K562 (cell line): ENCODE results near the gene UBE2J2. TPM values are rescaled to one million over a fixed set of nuclear protein-coding genes. Genes with fewer than 3 reads are reported as not detected.
A peak's percentile ranks its signal among the peaks of the same experiment; 100 is the strongest.

ENCODE experiments used
- ATAC-seq: fragments of 200-7000 bp; cut with Tn5 transposase; 3 replicates; pipeline ENCODE4 v1.9.1; 2020; ENCODE audit warnings: moderate library complexity
- BruUV-seq: library from RNA; stranded (reverse); fragments of 400-500 nt; replicated peaks from 2 replicates; lab custom pipeline; 2021; lab: Mats Ljungman, UMichigan
- CTCF ChIA-PET: fragments of 300-600 bp; formaldehyde crosslinking; extraction: SDS; loops from one replicate; lab custom pipeline; 2021; ENCODE audit warnings: low intra/inter-chr PET ratio; lab: Yijun Ruan, JAX
- POLR2A ChIA-PET: fragments of 300-600, 350-650 bp; sonication (Branson Sonifier 250); formaldehyde crosslinking; extraction: SDS; loops from one replicate; lab custom pipeline; 2021; ENCODE audit warnings: antibody characterized with exemption, inconsistent platforms; lab: Yijun Ruan, JAX
- DNase-seq, 4 experiments: peaks; one replicate each; pipeline versions ENCODE4 v3.0.0 to v3.0.0-alpha.2; 2011 to 2018; ENCODE audit warnings: low spot score in 3 of 4, mixed read lengths in 3 of 4; ENCODE audit errors: extremely low read depth in 1 of 4
- FAIRE-seq: peaks from 2 replicates; lab custom pipeline; 2011; peaks lifted over from hg19 to GRCh38; lab: Jason Lieb, UNC
- H2AFZ ChIP-seq: 2 replicates; pipeline ENCODE4 v1.6.0; 2011; ENCODE audit warnings: low read depth, low read length, control low read depth, inconsistent platforms
- H3K27ac ChIP-seq: fragments of 200-600 bp; 3 replicates; pipeline ENCODE4 v1.8.0; 2011; ENCODE audit warnings: low read depth, mild to moderate bottlenecking, control low read depth, inconsistent platforms, low read length, moderate library complexity, mixed read lengths; ENCODE audit errors: extremely low read depth
- H3K27me3 ChIP-seq, 2 experiments: fragments of 300-600 bp in 1 of 2; 2 replicates in 1 of 2; 3 replicates in 1 of 2; pipeline versions ENCODE4 v1.6.0 to v1.8.0; 2011; ENCODE audit warnings: inconsistent platforms in 2 of 2, low read length in 2 of 2, mild to moderate bottlenecking in 1 of 2, mixed read lengths in 1 of 2, moderate library complexity in 1 of 2; ENCODE audit not compliant: control insufficient read depth in 2 of 2, insufficient read depth in 2 of 2
- H3K36me3 ChIP-seq: fragments of 300-600 bp; 3 replicates; pipeline ENCODE4 v1.8.0; 2011; ENCODE audit warnings: mild to moderate bottlenecking, low read length, inconsistent platforms; ENCODE audit not compliant: control insufficient read depth, insufficient read depth
- H3K4me1 ChIP-seq, 2 experiments: fragments of 200-600 bp in 1 of 2; replicated peaks in 1 of 2; 2 replicates in 1 of 2; 3 replicates in 1 of 2; pipeline versions ENCODE4 v1.5.1 to v1.8.0; 2011; ENCODE audit warnings: inconsistent platforms in 2 of 2, low read length in 2 of 2, mild to moderate bottlenecking in 1 of 2, mixed read lengths in 1 of 2, moderate library complexity in 1 of 2; ENCODE audit not compliant: control insufficient read depth in 2 of 2, insufficient read depth in 2 of 2
- H3K4me2 ChIP-seq: 2 replicates; pipeline ENCODE4 v1.6.1; 2011; ENCODE audit warnings: low read length, control low read depth, inconsistent platforms, mixed read lengths; ENCODE audit not compliant: insufficient read depth
- H3K4me3 ChIP-seq: fragments of 200-600 bp; sonication (generic), shearing (Covaris generic); 2 replicates; pipeline ENCODE4 v1.5.1; 2016; ENCODE audit warnings: control low read depth, inconsistent platforms
- H3K79me2 ChIP-seq: fragments of 200-600 bp; 3 replicates; pipeline ENCODE4 v1.8.0; 2011; ENCODE audit warnings: low read length, inconsistent platforms; ENCODE audit not compliant: control insufficient read depth, insufficient read depth
- H3K9ac ChIP-seq, 2 experiments: 2 replicates each; pipeline versions ENCODE4 v1.6.0 to v1.6.1; 2011; ENCODE audit warnings: low read depth in 2 of 2, low read length in 2 of 2, control low read depth in 1 of 2, inconsistent platforms in 1 of 2, mild to moderate bottlenecking in 1 of 2, mixed read lengths in 1 of 2; ENCODE audit not compliant: insufficient read depth in 1 of 2
- H3K9me1 ChIP-seq: one replicate; pipeline ENCODE4 v1.6.0; 2011; ENCODE audit warnings: inconsistent platforms, mild to moderate bottlenecking, low read length, moderate library complexity; ENCODE audit not compliant: control insufficient read depth, insufficient read depth
- H3K9me3 ChIP-seq: replicated peaks from 2 replicates; pipeline ENCODE4 v1.5.1; 2011; ENCODE audit warnings: low read depth, low read length, inconsistent platforms; ENCODE audit not compliant: control insufficient read depth, insufficient read depth
- H4K20me1 ChIP-seq: replicated peaks from 2 replicates; pipeline ENCODE4 v1.6.1; 2011; ENCODE audit warnings: low read length, inconsistent platforms, mixed read lengths; ENCODE audit not compliant: control insufficient read depth, insufficient read depth
- MIER1 ChIP-seq: fragments of 450-650 bp; IDR thresholded peaks from 2 replicates; pipeline ENCODE4 v1.6.1; 2016; ENCODE audit warnings: antibody characterized with exemption, mild to moderate bottlenecking, low read depth
- NCOA6 ChIP-seq: fragments of 450-650 bp; IDR thresholded peaks from 2 replicates; pipeline ENCODE4 v1.6.1; 2017; ENCODE audit warnings: mild to moderate bottlenecking
- OTX1 ChIP-seq: fragments of 450-650 bp; formaldehyde crosslinking; IDR thresholded peaks from 2 replicates; pipeline ENCODE4 v1.4.0; 2022; ENCODE audit warnings: mild to moderate bottlenecking
- PHF8 ChIP-seq: fragments of 200-600 bp; sonication (generic); IDR thresholded peaks from 2 replicates; pipeline ENCODE4 v1.6.1; 2012; ENCODE audit warnings: mixed run types, mild to moderate bottlenecking, inconsistent platforms, low read length, moderate library complexity, borderline replicate concordance
- POLR2G ChIP-seq: fragments of 200-400 bp; formaldehyde crosslinking; IDR thresholded peaks from 2 replicates; pipeline ENCODE4 v1.6.1; 2017; ENCODE audit warnings: low read depth, mild to moderate bottlenecking, antibody characterized with exemption, low read length, moderate library complexity
- RBFOX2 ChIP-seq: fragments of 200-400 bp; formaldehyde crosslinking; IDR thresholded peaks from 2 replicates; pipeline ENCODE4 v1.6.1; 2017; ENCODE audit warnings: low read depth, mild to moderate bottlenecking, low read length, moderate library complexity
- TRIM28 ChIP-seq: fragments of 450-650 bp; IDR thresholded peaks from 2 replicates; pipeline ENCODE4 v1.6.1; 2017
- ZFPM2 ChIP-seq: fragments of 250-450 bp; sonication (Bioruptor Pico); IDR thresholded peaks from 2 replicates; pipeline ENCODE4 v1.5.1; 2022; ENCODE audit warnings: mild to moderate bottlenecking
- ZNF253 ChIP-seq: fragments of 250-450 bp; sonication (Bioruptor Pico); conservative IDR thresholded peaks from 2 replicates; pipeline ENCODE4 v1.6.1; 2021; ENCODE audit warnings: mild to moderate bottlenecking
- ZNF644 ChIP-seq: fragments of 200-800 bp; sonication (Bioruptor generic); IDR thresholded peaks from 2 replicates; pipeline ENCODE4 v1.6.1; 2016; ENCODE audit warnings: low read depth, missing genetic modification characterization, missing compliant biosample characterization
- WGBS: fragments of 100-300 bp; shearing (Covaris generic); methylation state at CpG from one replicate; pipeline ENCODE4 v1.1.6; 2016; ENCODE audit warnings: low coverage, mixed read lengths; ENCODE audit not compliant: insufficient coverage; ENCODE audit errors: missing lambda C conversion rate; 5-methylcytosine and 5-hydroxymethylcytosine counted together
- in situ Hi-C: fragments of 300-500 bp; cut with MboI; formaldehyde crosslinking; loops from 4 replicates; pipeline ENCODE4 v1.15.0; 2018; ENCODE audit warnings: inconsistent platforms, mixed read lengths
- intact Hi-C: fragments of 100-400 bp; cut with micrococcal nuclease; formaldehyde crosslinking; loops from 2 replicates; pipeline ENCODE4 v1.14.2; 2022
- polyA plus RNA-seq, 8 experiments: library from polyadenylated mRNA; depleted of rRNA in 4 of 8; stranded (reverse) in 5 of 8; unstranded in 3 of 8; fragments of >200 nt; fragmentation: Nextera tagmentation in 2 of 8; fragmentation: Illumina TruSeq in 1 of 8; extraction: Ambion mirVana in 2 of 8; extraction: Trizol in 1 of 8; gene quantifications; 2 replicates each; pipeline versions ENCODE4 v1.2.1 to v1.2.3, GENCODE V29; 2011 to 2014; ENCODE audit warnings: inconsistent platforms in 1 of 8, missing spikeins in 1 of 8
- total RNA-seq, 7 experiments: library from RNA; depleted of rRNA in 6 of 7; stranded (reverse); fragments of >200 nt in 6 of 7; fragmentation: Illumina TruSeq in 2 of 7; extraction: Trizol in 2 of 7; gene quantifications; 2 replicates each; pipeline versions ENCODE4 v1.2.1 to v1.2.3, GENCODE V29; 2011 to 2021; ENCODE audit warnings: low replicate concordance in 1 of 7
- TF ChIP-seq, protein P1 (sequence below): sonication (generic); formaldehyde crosslinking; IDR thresholded peaks from 2 replicates; pipeline ENCODE4 v1.8.0; 2022; ENCODE audit warnings: mild to moderate bottlenecking, missing genetic modification reagents
- TF ChIP-seq, protein P2 (sequence below): fragments of 200-800 bp; sonication (Bioruptor generic); IDR thresholded peaks from 2 replicates; pipeline ENCODE4 v1.6.1; 2017; ENCODE audit warnings: missing genetic modification characterization, missing compliant biosample characterization
- TF ChIP-seq, protein P3 (sequence below): sonication (generic); formaldehyde crosslinking; IDR thresholded peaks from 2 replicates; pipeline ENCODE4 v1.8.0; 2022; ENCODE audit warnings: mild to moderate bottlenecking, missing genetic modification reagents, borderline replicate concordance

The UBE2J2 gene
- total and polyA plus RNA-seq, 9 of the 15 experiments (the other 6 are each of a cell fraction or from before 2014, with no cell fraction given) = 0.93 to 112 (median 75.5) TPM

DNA sequence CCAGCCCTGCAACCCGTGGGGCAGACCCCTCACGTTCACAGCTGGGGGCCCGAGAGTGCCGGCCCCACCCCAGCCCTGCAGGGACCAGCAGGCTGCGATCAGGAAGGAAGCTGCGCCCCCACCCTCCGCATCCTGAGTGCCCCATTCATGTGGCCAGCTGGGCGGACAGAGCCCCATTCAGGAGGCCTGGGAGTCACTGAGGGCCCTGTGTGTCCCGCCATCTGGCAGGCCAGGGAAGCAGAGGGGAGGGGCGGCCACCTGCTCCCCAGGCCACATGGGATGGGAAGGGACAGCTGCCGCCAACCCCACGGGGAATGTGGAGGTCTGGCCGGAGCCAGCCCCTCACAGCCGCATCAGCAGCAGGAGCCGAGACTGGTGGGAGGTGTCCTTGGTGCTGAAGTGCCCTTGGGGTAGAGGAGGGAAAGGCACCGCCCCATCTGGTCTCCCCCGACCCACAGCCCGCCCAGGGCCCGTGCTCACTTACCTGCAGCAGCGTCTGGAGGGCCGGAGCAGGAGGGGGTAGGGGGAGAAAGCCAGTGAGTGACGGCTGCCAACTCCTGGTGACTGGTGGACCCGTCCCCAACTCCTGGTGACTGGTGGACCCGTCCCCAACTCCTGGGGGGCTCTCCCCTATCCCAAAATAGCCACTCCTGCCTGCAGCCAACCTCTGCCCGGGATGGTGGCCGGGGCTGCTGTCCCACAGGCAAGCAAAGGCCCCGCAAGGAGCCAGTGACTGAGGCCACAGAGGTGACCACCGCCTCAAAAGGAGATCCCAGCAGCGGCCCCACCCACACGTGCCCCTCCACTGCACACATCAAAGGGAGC, 25.4 kb upstream of the UBE2J2 start:
- intact Hi-C loops (loop anchor here (10.0 kb wide), 1 partner anchor 314 kb away; the partner anchor contains the start of gene PERM1), in situ Hi-C loops (no loop called here)
- Histone ChIP-seq H4K20me1 (peaks cover 14% of the 10 kb centered on the region; the same call in 1 of the 2 replicates), H3K79me2 (peaks cover under 1% of the 10 kb centered on the region; the same call in 1 of the 3 replicates), H3K4me2 (no peak overlapping the region), H3K9me3 (no peaks in the 10 kb centered on the region), H3K9ac (peak overlapping the region in 1 of 2 experiments; percentile 66; a peak in 1 of 4 replicates), H3K36me3 (peaks cover 15% of the 10 kb centered on the region; the same call in 1 of the 3 replicates), H3K9me1 (peaks cover 16% of the 10 kb centered on the region), H2AFZ (no peak overlapping the region), H3K4me3 (no peak overlapping the region), H3K27ac (no peak overlapping the region), H3K4me1 (peaks cover 4 to 76% of the 10 kb centered on the region in 2 experiments; a peak in 2 of 5 replicates), H3K27me3 (no peaks in the 10 kb centered on the region)
- FAIRE-seq (no peak), DNase-seq (peak in 2 of 4 experiments; percentile 41 to 54), ATAC-seq (peak; percentile 62)
- no TSS peak for BruUV-seq
- POLR2A ChIA-PET = interaction anchor here (0.5 kb wide), 1 partner anchor 267 kb away, joined by 3 read pairs; no protein-coding TSS in a partner anchor
- CTCF ChIA-PET = interaction anchor here (0.5 kb wide), 1 partner anchor 557 kb away, joined by 3 read pairs; no protein-coding TSS in a partner anchor
- WGBS = 64% methylated on average over 27 of the region's 30 CpGs
- TF ChIP-seq, protein P1, sequence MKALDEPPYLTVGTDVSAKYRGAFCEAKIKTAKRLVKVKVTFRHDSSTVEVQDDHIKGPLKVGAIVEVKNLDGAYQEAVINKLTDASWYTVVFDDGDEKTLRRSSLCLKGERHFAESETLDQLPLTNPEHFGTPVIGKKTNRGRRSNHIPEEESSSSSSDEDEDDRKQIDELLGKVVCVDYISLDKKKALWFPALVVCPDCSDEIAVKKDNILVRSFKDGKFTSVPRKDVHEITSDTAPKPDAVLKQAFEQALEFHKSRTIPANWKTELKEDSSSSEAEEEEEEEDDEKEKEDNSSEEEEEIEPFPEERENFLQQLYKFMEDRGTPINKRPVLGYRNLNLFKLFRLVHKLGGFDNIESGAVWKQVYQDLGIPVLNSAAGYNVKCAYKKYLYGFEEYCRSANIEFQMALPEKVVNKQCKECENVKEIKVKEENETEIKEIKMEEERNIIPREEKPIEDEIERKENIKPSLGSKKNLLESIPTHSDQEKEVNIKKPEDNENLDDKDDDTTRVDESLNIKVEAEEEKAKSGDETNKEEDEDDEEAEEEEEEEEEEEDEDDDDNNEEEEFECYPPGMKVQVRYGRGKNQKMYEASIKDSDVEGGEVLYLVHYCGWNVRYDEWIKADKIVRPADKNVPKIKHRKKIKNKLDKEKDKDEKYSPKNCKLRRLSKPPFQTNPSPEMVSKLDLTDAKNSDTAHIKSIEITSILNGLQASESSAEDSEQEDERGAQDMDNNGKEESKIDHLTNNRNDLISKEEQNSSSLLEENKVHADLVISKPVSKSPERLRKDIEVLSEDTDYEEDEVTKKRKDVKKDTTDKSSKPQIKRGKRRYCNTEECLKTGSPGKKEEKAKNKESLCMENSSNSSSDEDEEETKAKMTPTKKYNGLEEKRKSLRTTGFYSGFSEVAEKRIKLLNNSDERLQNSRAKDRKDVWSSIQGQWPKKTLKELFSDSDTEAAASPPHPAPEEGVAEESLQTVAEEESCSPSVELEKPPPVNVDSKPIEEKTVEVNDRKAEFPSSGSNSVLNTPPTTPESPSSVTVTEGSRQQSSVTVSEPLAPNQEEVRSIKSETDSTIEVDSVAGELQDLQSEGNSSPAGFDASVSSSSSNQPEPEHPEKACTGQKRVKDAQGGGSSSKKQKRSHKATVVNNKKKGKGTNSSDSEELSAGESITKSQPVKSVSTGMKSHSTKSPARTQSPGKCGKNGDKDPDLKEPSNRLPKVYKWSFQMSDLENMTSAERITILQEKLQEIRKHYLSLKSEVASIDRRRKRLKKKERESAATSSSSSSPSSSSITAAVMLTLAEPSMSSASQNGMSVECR (CRISPR knock-in tag) = peak; percentile 56; the same call in 1 of the 2 replicates
- no peak for TF ChIP-seq PHF8
- TF ChIP-seq TRIM28 = no peak
- TF ChIP-seq ZFPM2 (CRISPR knock-in tag) = no peak
- peak; percentile 86 for TF ChIP-seq MIER1
- TF ChIP-seq, protein P2, sequence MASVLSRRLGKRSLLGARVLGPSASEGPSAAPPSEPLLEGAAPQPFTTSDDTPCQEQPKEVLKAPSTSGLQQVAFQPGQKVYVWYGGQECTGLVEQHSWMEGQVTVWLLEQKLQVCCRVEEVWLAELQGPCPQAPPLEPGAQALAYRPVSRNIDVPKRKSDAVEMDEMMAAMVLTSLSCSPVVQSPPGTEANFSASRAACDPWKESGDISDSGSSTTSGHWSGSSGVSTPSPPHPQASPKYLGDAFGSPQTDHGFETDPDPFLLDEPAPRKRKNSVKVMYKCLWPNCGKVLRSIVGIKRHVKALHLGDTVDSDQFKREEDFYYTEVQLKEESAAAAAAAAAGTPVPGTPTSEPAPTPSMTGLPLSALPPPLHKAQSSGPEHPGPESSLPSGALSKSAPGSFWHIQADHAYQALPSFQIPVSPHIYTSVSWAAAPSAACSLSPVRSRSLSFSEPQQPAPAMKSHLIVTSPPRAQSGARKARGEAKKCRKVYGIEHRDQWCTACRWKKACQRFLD = no peak
- no peak for TF ChIP-seq ZNF253
- TF ChIP-seq, protein P3, sequence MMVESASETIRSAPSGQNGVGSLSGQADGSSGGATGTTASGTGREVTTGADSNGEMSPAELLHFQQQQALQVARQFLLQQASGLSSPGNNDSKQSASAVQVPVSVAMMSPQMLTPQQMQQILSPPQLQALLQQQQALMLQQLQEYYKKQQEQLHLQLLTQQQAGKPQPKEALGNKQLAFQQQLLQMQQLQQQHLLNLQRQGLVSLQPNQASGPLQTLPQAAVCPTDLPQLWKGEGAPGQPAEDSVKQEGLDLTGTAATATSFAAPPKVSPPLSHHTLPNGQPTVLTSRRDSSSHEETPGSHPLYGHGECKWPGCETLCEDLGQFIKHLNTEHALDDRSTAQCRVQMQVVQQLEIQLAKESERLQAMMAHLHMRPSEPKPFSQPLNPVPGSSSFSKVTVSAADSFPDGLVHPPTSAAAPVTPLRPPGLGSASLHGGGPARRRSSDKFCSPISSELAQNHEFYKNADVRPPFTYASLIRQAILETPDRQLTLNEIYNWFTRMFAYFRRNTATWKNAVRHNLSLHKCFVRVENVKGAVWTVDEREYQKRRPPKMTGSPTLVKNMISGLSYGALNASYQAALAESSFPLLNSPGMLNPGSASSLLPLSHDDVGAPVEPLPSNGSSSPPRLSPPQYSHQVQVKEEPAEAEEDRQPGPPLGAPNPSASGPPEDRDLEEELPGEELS = 0 out of 2 replicates have a peak, but pooled peaks have one; percentile 15
- TF ChIP-seq NCOA6 = no peak
- no peak for TF ChIP-seq ZNF644 (tag)
- peak; percentile 69 for TF ChIP-seq POLR2G
- TF ChIP-seq RBFOX2 = 0 out of 2 replicates have a peak, but pooled peaks have one; percentile 12
- TF ChIP-seq OTX1 = no peak
